Measurements from ENCODE around the gene MFSD11.
"Not testable (repeated sequence)": the region's sequence is repeated elsewhere in the genome, so short reads cannot be mapped to it uniquely, and the experiment has no call there.

GRCh38 chr17:76806151-76806550, 68.2 kb downstream of the MFSD11 start:
- TF ChIP-seq CTCF (conservative IDR thresholded peaks at IDR 0.05); ZFX (IDR thresholded peaks at IDR 0.05): not testable (repeated sequence)
